ENCODE data around the gene CATSPER3. TPM values are rescaled to one million over a fixed set of nuclear protein-coding genes. Genes with fewer than 3 reads are reported as not detected.

Gene CATSPER3
- total RNA-seq, 1 experiment from 2014 or later = 1.7 TPM

DNA sequence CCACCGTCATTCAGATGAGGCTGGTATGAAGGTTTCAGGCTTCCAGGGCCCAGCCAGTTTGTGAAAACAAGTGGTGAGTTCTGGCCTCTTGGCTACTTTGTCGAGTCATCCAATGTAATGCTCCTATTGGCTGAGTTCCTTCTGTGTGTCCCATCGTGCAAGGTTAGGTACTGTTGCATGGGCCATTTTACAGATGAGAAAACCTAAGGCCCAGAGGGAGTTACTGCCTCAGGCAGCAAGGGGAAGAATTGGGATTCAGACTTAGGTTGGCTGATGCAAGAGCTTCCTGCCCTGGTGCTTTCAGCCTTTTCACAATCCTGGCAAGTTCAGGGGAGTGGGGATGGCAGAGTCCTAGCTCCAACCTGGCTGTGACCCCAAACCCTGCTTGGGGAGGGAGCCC is 83.7 kb downstream of the CATSPER3 start:
- H2AFZ ChIP-seq (ENCODE audit: low read depth, low read length, poor library complexity, severe bottlenecking) = no peak overlapping the region
- H3K4me2 ChIP-seq (ENCODE audit: low read length) = no peak overlapping the region
- H3K4me1 ChIP-seq (ENCODE audit: control insufficient read depth in 1 of 2, insufficient read depth in 2 of 2, low read length in 2 of 2) = peaks cover 0 to 8% of the 10 kb centered on the region in 2 experiments; a peak in 1 of 4 replicates
- ChIA-PET POLR2A (no interaction called here), RAD21 (ENCODE audit: low non-redundant PET in 1 of 2, low total read pairs in 2 of 2, uncharacterized antibody in 2 of 2, unreplicated experiment in 2 of 2) (no interaction called here), CTCF (no interaction called here)
- no peak for DNase-seq (ENCODE audit: low read depth, low spot score)
- no peak for TF ChIP-seq POLR2A (IDR thresholded peaks at IDR 0.05; ENCODE audit: borderline replicate concordance, extremely low read depth, insufficient read depth, insufficient read length)
- TF ChIP-seq YY1 (IDR thresholded peaks at IDR 0.05; ENCODE audit: extremely low read depth, insufficient replicate concordance, low read depth, low read length) = no peak
- no peak for TF ChIP-seq ZFX (IDR thresholded peaks at IDR 0.05)
- no peak for TF ChIP-seq EZH2 (IDR thresholded peaks at IDR 0.05)
- TF ChIP-seq SRF (IDR thresholded peaks at IDR 0.05; ENCODE audit: low read depth) = no peak
- no peak for TF ChIP-seq JUND (IDR thresholded peaks at IDR 0.05)
- TF ChIP-seq ZNF274 (IDR thresholded peaks at IDR 0.05; ENCODE audit: low read depth, low read length) = no peak
- TF ChIP-seq POLR2AphosphoS5 (IDR thresholded peaks at IDR 0.05; ENCODE audit: low read depth, low read length) = no peak
- TF ChIP-seq TCF7L2 (IDR thresholded peaks at IDR 0.05; ENCODE audit: borderline replicate concordance, extremely low read depth, insufficient read depth, insufficient read length) = no peak
- TF ChIP-seq SIN3A (IDR thresholded peaks at IDR 0.05; ENCODE audit: low read depth) = no peak
- TF ChIP-seq, protein P1, sequence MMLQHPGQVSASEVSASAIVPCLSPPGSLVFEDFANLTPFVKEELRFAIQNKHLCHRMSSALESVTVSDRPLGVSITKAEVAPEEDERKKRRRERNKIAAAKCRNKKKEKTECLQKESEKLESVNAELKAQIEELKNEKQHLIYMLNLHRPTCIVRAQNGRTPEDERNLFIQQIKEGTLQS (IDR thresholded peaks at IDR 0.05) = no peak
- TF ChIP-seq CBX3 (IDR thresholded peaks at IDR 0.05; ENCODE audit: low read depth) = no peak
- TF ChIP-seq EGR1 (IDR thresholded peaks at IDR 0.05; ENCODE audit: low read depth) = no peak
- H3K27ac ChIP-seq (ENCODE audit: low read depth, low read length) = no peak overlapping the region
- H3K9me2 ChIP-seq (ENCODE audit: insufficient read depth) = no peaks in the 10 kb centered on the region
- no peak for ATAC-seq
- H3K9me3 ChIP-seq (ENCODE audit: control insufficient read depth in 1 of 2, insufficient read depth in 1 of 2, low read depth in 1 of 2, low read length in 2 of 2) = no peaks in the 10 kb centered on the region
- intact Hi-C loops (cut with micrococcal nuclease) = no loop called here
- H3K79me2 ChIP-seq (ENCODE audit: insufficient read depth, low read length) = no peaks in the 10 kb centered on the region
- BruUV-seq (replicated peaks) = no TSS peak
- H3K4me3 ChIP-seq (replicated peaks in 1 of 2; ENCODE audit: low read depth in 1 of 2, low read length in 2 of 2) = no peak overlapping the region
- H4K20me1 ChIP-seq (ENCODE audit: insufficient read depth) = no peaks in the 10 kb centered on the region
- no peaks in the 10 kb centered on the region for H3K27me3 ChIP-seq (ENCODE audit: insufficient read depth, low read length)
- no peak overlapping the region for H3K9ac ChIP-seq (ENCODE audit: low read length)
- H3K36me3 ChIP-seq (ENCODE audit: control insufficient read depth in 1 of 2, insufficient read depth in 2 of 2, low read length in 2 of 2) = no peaks in the 10 kb centered on the region

DNA sequence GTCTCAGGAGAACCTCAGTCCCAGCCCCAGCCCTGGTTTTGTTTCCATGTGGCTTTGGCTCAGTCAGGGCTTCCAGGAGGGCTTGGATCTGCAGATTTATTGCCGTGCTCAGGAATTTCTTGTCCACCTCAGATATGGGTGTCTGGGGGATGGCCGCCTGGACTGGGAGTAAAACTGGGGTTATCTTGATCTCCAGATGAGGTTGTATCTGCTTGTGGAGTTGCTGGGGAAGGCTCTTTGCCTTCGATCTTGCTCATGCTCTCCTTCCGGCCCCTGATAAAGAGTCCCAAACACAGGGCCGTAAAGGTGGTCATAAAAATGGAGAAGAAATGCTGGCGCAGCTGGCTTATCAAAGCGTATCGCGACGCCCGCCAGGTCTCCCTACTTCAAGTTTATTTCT is 84.2 kb downstream of the CATSPER3 start:
- Histone ChIP-seq H4K20me1 (ENCODE audit: insufficient read depth) (no peaks in the 10 kb centered on the region), H2AFZ (ENCODE audit: low read depth, low read length, poor library complexity, severe bottlenecking) (no peak overlapping the region), H3K9me3 (ENCODE audit: control insufficient read depth in 1 of 2, insufficient read depth in 1 of 2, low read depth in 1 of 2, low read length in 2 of 2) (no peaks in the 10 kb centered on the region), H3K4me2 (ENCODE audit: low read length) (no peak overlapping the region), H3K36me3 (ENCODE audit: control insufficient read depth in 1 of 2, insufficient read depth in 2 of 2, low read length in 2 of 2) (no peaks in the 10 kb centered on the region), H3K4me1 (ENCODE audit: control insufficient read depth in 1 of 2, insufficient read depth in 2 of 2, low read length in 2 of 2) (peaks cover 0 to 8% of the 10 kb centered on the region in 2 experiments; a peak in 1 of 4 replicates), H3K4me3 (replicated peaks in 1 of 2; ENCODE audit: low read depth in 1 of 2, low read length in 2 of 2) (no peak overlapping the region), H3K79me2 (ENCODE audit: insufficient read depth, low read length) (no peaks in the 10 kb centered on the region), H3K27me3 (ENCODE audit: insufficient read depth, low read length) (no peaks in the 10 kb centered on the region), H3K9ac (ENCODE audit: low read length) (no peak overlapping the region), H3K27ac (ENCODE audit: low read depth, low read length) (no peak overlapping the region), H3K9me2 (ENCODE audit: insufficient read depth) (no peaks in the 10 kb centered on the region)
- no TSS peak for BruUV-seq (replicated peaks)
- POLR2A ChIA-PET = no interaction called here
- intact Hi-C loops (cut with micrococcal nuclease) = no loop called here
- TF ChIP-seq, protein P2, sequence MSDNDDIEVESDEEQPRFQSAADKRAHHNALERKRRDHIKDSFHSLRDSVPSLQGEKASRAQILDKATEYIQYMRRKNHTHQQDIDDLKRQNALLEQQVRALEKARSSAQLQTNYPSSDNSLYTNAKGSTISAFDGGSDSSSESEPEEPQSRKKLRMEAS (IDR thresholded peaks at IDR 0.05) = no peak
- no peak for TF ChIP-seq ZFX (IDR thresholded peaks at IDR 0.05)
- TF ChIP-seq YY1 (IDR thresholded peaks at IDR 0.05; ENCODE audit: extremely low read depth, insufficient replicate concordance, low read depth, low read length) = no peak
- no peak for TF ChIP-seq FOSL1 (IDR thresholded peaks at IDR 0.05; ENCODE audit: low read depth)
- no peak for TF ChIP-seq POLR2A (IDR thresholded peaks at IDR 0.05; ENCODE audit: borderline replicate concordance, extremely low read depth, insufficient read depth, insufficient read length)
- TF ChIP-seq SRF (IDR thresholded peaks at IDR 0.05; ENCODE audit: low read depth) = no peak
- TF ChIP-seq EZH2 (IDR thresholded peaks at IDR 0.05) = no peak
- TF ChIP-seq ZNF274 (IDR thresholded peaks at IDR 0.05; ENCODE audit: low read depth, low read length) = no peak
- no peak for DNase-seq (ENCODE audit: low read depth, low spot score)
- no peak for ATAC-seq
- CTCF ChIA-PET = no interaction called here
- RAD21 ChIA-PET (ENCODE audit: low non-redundant PET in 1 of 2, low total read pairs in 2 of 2, uncharacterized antibody in 2 of 2, unreplicated experiment in 2 of 2) = no interaction called here

All from HCT116 (cell line).